ENCODE measurements around the gene MSH5.

The MSH5 gene

GRCh38 chr6:31721351-31722020 lies 18.3 kb upstream of the MSH5 start, which contains the start of gene LY6G6C:
LY6G6C (minus strand) TSS chr6:31721746; CDS start chr6:31721679, 67 bp downstream.
- no peak for DNase-seq
- H3K36me3 ChIP-seq (ENCODE audit: control insufficient read depth, insufficient read depth, low read length), result no peaks in the 10 kb centered on the region
- H3K27ac ChIP-seq (ENCODE audit: insufficient read depth, low read length, poor library complexity, severe bottlenecking), result no peak within 1 kb of the TSS
- no peaks in the 10 kb centered on the region for H3K27me3 ChIP-seq (replicated peaks; ENCODE audit: control insufficient read depth, insufficient read depth, low read length, poor library complexity, severe bottlenecking)
- H3K9me3 ChIP-seq (ENCODE audit: control insufficient read depth, low read length), result no peaks in the 10 kb centered on the region
- H3K4me1 ChIP-seq (ENCODE audit: control insufficient read depth, insufficient read depth, low read length, poor library complexity, severe bottlenecking), result no peaks in the 10 kb centered on the region
- no peak within 1 kb of the TSS for H3K4me3 ChIP-seq (ENCODE audit: insufficient read depth, low read depth, low read length, poor library complexity, severe bottlenecking)

- no peak overlapping the region for H3K4me3 ChIP-seq (ENCODE audit: insufficient read depth, low read depth, low read length, poor library complexity, severe bottlenecking)
- H3K9me3 ChIP-seq (ENCODE audit: control insufficient read depth, low read length), result no peaks in the 10 kb centered on the region
- H3K27me3 ChIP-seq (replicated peaks; ENCODE audit: control insufficient read depth, insufficient read depth, low read length, poor library complexity, severe bottlenecking), result no peaks in the 10 kb centered on the region
- no peaks in the 10 kb centered on the region for H3K36me3 ChIP-seq (ENCODE audit: control insufficient read depth, insufficient read depth, low read length)
- DNase-seq, result no peak
- no peak overlapping the region for H3K27ac ChIP-seq (ENCODE audit: insufficient read depth, low read length, poor library complexity, severe bottlenecking)
- no peaks in the 10 kb centered on the region for H3K4me1 ChIP-seq (ENCODE audit: control insufficient read depth, insufficient read depth, low read length, poor library complexity, severe bottlenecking)
These were observed 17.6 kb upstream of the MSH5 start for GRCh38 chr6:31722173-31722572.

GRCh38 chr6:31723245-31723979 lies 16.4 kb upstream of the MSH5 start, which contains the start of gene MPIG6B:
MPIG6B (plus strand) TSS chr6:31723373; CDS start chr6:31723384, 11 bp downstream.
- Histone ChIP-seq H3K9me3 (ENCODE audit: control insufficient read depth, low read length) (no peaks in the 10 kb centered on the region), H3K4me1 (ENCODE audit: control insufficient read depth, insufficient read depth, low read length, poor library complexity, severe bottlenecking) (peaks cover under 1% of the 10 kb centered on the region), H3K27ac (ENCODE audit: insufficient read depth, low read length, poor library complexity, severe bottlenecking) (no peak within 1 kb of the TSS), H3K36me3 (ENCODE audit: control insufficient read depth, insufficient read depth, low read length) (no peaks in the 10 kb centered on the region), H3K4me3 (ENCODE audit: insufficient read depth, low read depth, low read length, poor library complexity, severe bottlenecking) (no peak within 1 kb of the TSS), H3K27me3 (replicated peaks; ENCODE audit: control insufficient read depth, insufficient read depth, low read length, poor library complexity, severe bottlenecking) (no peaks in the 10 kb centered on the region)
- DNase-seq, result no peak

- no peaks in the 10 kb centered on the region for H3K27me3 ChIP-seq (replicated peaks; ENCODE audit: control insufficient read depth, insufficient read depth, low read length, poor library complexity, severe bottlenecking)
- no peak overlapping the region for H3K4me3 ChIP-seq (ENCODE audit: insufficient read depth, low read depth, low read length, poor library complexity, severe bottlenecking)
- no peaks in the 10 kb centered on the region for H3K36me3 ChIP-seq (ENCODE audit: control insufficient read depth, insufficient read depth, low read length)
- H3K9me3 ChIP-seq (ENCODE audit: control insufficient read depth, low read length), result no peaks in the 10 kb centered on the region
- DNase-seq, result no peak
- H3K27ac ChIP-seq (ENCODE audit: insufficient read depth, low read length, poor library complexity, severe bottlenecking), result no peak overlapping the region
- H3K4me1 ChIP-seq (ENCODE audit: control insufficient read depth, insufficient read depth, low read length, poor library complexity, severe bottlenecking), result peaks cover 8% of the 10 kb centered on the region
These were observed 15.7 kb upstream of the MSH5 start for GRCh38 chr6:31723980-31724691.

- peaks cover 16% of the 10 kb centered on the region for H3K4me1 ChIP-seq (ENCODE audit: control insufficient read depth, insufficient read depth, low read length, poor library complexity, severe bottlenecking)
- no peak overlapping the region for H3K27ac ChIP-seq (ENCODE audit: insufficient read depth, low read length, poor library complexity, severe bottlenecking)
- no peak for DNase-seq
- no peaks in the 10 kb centered on the region for H3K36me3 ChIP-seq (ENCODE audit: control insufficient read depth, insufficient read depth, low read length)
- no peaks in the 10 kb centered on the region for H3K9me3 ChIP-seq (ENCODE audit: control insufficient read depth, low read length)
- no peak overlapping the region for H3K4me3 ChIP-seq (ENCODE audit: insufficient read depth, low read depth, low read length, poor library complexity, severe bottlenecking)
- H3K27me3 ChIP-seq (replicated peaks; ENCODE audit: control insufficient read depth, insufficient read depth, low read length, poor library complexity, severe bottlenecking), result no peaks in the 10 kb centered on the region
These were observed 14.1 kb upstream of the MSH5 start for GRCh38 chr6:31725502-31726350.

GRCh38 chr6:31727034-31727716 lies 12.6 kb upstream of the MSH5 start:
- Histone ChIP-seq H3K4me1 (ENCODE audit: control insufficient read depth, insufficient read depth, low read length, poor library complexity, severe bottlenecking) (peaks cover 16% of the 10 kb centered on the region), H3K4me3 (ENCODE audit: insufficient read depth, low read depth, low read length, poor library complexity, severe bottlenecking) (no peak overlapping the region), H3K9me3 (ENCODE audit: control insufficient read depth, low read length) (no peaks in the 10 kb centered on the region), H3K27ac (ENCODE audit: insufficient read depth, low read length, poor library complexity, severe bottlenecking) (no peak overlapping the region), H3K36me3 (ENCODE audit: control insufficient read depth, insufficient read depth, low read length) (peaks cover 8% of the 10 kb centered on the region), H3K27me3 (replicated peaks; ENCODE audit: control insufficient read depth, insufficient read depth, low read length, poor library complexity, severe bottlenecking) (no peaks in the 10 kb centered on the region)
- no peak for DNase-seq

GRCh38 chr6:31727717-31728671 lies 11.8 kb upstream of the MSH5 start:
- no peak overlapping the region for H3K27ac ChIP-seq (ENCODE audit: insufficient read depth, low read length, poor library complexity, severe bottlenecking)
- H3K4me3 ChIP-seq (ENCODE audit: insufficient read depth, low read depth, low read length, poor library complexity, severe bottlenecking), result no peak overlapping the region
- H3K4me1 ChIP-seq (ENCODE audit: control insufficient read depth, insufficient read depth, low read length, poor library complexity, severe bottlenecking), result peaks cover 16% of the 10 kb centered on the region
- H3K36me3 ChIP-seq (ENCODE audit: control insufficient read depth, insufficient read depth, low read length), result peaks cover 12% of the 10 kb centered on the region
- no peak for DNase-seq
- H3K9me3 ChIP-seq (ENCODE audit: control insufficient read depth, low read length), result no peaks in the 10 kb centered on the region
- no peaks in the 10 kb centered on the region for H3K27me3 ChIP-seq (replicated peaks; ENCODE audit: control insufficient read depth, insufficient read depth, low read length, poor library complexity, severe bottlenecking)

- peaks cover 20% of the 10 kb centered on the region for H3K4me1 ChIP-seq (ENCODE audit: control insufficient read depth, insufficient read depth, low read length, poor library complexity, severe bottlenecking)
- H3K36me3 ChIP-seq (ENCODE audit: control insufficient read depth, insufficient read depth, low read length), result peaks cover 21% of the 10 kb centered on the region
- H3K9me3 ChIP-seq (ENCODE audit: control insufficient read depth, low read length), result no peaks in the 10 kb centered on the region
- no peaks in the 10 kb centered on the region for H3K27me3 ChIP-seq (replicated peaks; ENCODE audit: control insufficient read depth, insufficient read depth, low read length, poor library complexity, severe bottlenecking)
- peak within 1 kb of the TSS; percentile 72 for H3K4me3 ChIP-seq (ENCODE audit: insufficient read depth, low read depth, low read length, poor library complexity, severe bottlenecking)
- DNase-seq, result no peak
- peak within 1 kb of the TSS; percentile 67 for H3K27ac ChIP-seq (ENCODE audit: insufficient read depth, low read length, poor library complexity, severe bottlenecking)
These were observed 10.9 kb upstream of the MSH5 start, which contains the start of gene DDAH2 for GRCh38 chr6:31728767-31729514. DDAH2 (minus strand) TSS chr6:31729299; CDS start chr6:31729161, 138 bp downstream.
